T-helper 2 cell treated with Interferon-gamma antibody and Interleukin-4, amounts not matched to agents 100 ng/mL and 5 ng/mL, for 36 hours (primary cell): ENCODE results near the gene UBE2S. TPM values are rescaled to one million over a fixed set of nuclear protein-coding genes. Genes with fewer than 3 reads are reported as not detected.
"Not testable (repeated sequence)": the region's sequence is repeated elsewhere in the genome, so short reads cannot be mapped to it uniquely, and the experiment has no call there.

ENCODE experiments used
- intact Hi-C: fragments of 100-400 bp; cut with micrococcal nuclease; formaldehyde crosslinking; loops from one replicate; pipeline ENCODE4 v1.15.1; 2023
- total RNA-seq: library from RNA; stranded (reverse); gene quantifications from 2 replicates; pipeline ENCODE4 v1.2.3, GENCODE V29; 2022

Gene UBE2S
- total RNA-seq, 1 donor from 2014 or later, result 217 TPM

- intact Hi-C loops, result loop anchor here (1.0 to 5.0 kb wide), 8 partner anchors 23 to 291 kb away; partner anchors contain the start of genes HSPBP1, KMT5C, PPP1R12C and PPP6R1
These were observed 378 bp upstream of the UBE2S start for GRCh38 chr19:55407800-55408532.

- intact Hi-C loops, result loop anchor here (1.0 to 5.0 kb wide), 3 partner anchors 22 to 290 kb away; partner anchors contain the start of genes PPP1R12C and RPL28
These were observed 600 bp downstream of the UBE2S start for GRCh38 chr19:55406826-55407549.

- intact Hi-C loops, result loop anchor here (5.0 kb wide), 2 partner anchors 104 to 289 kb away; partner anchors contain the start of gene PPP1R12C
These were observed 1.3 kb downstream of the UBE2S start for GRCh38 chr19:55406091-55406825.

GRCh38 chr19:55405638-55406037, 1.9 kb downstream of the UBE2S start:
- intact Hi-C loops, result loop anchor here (5.0 kb wide), 2 partner anchors 103 to 288 kb away; partner anchors contain the start of gene PPP1R12C

- intact Hi-C loops, result no loop called here
These were observed 5.1 kb downstream of the UBE2S start for GRCh38 chr19:55402509-55402908.

- intact Hi-C loops, result not testable (repeated sequence)
These were observed 6.2 kb downstream of the UBE2S start for GRCh38 chr19:55401390-55401789.

- intact Hi-C loops, result no loop called here
These were observed 7.1 kb downstream of the UBE2S start for GRCh38 chr19:55400281-55401087.

- intact Hi-C loops, result no loop called here
These were observed 9.2 kb downstream of the UBE2S start for GRCh38 chr19:55398200-55398925.

- intact Hi-C loops, result no loop called here
These were observed 14.5 kb downstream of the UBE2S start for GRCh38 chr19:55392820-55393761.

- intact Hi-C loops, result no loop called here
These were observed 15.6 kb downstream of the UBE2S start for GRCh38 chr19:55391702-55392615.

- intact Hi-C loops, result no loop called here
These were observed 16.4 kb downstream of the UBE2S start for GRCh38 chr19:55391191-55391670.

GRCh38 chr19:55390461-55390880, 17.1 kb downstream of the UBE2S start:
- intact Hi-C loops, result no loop called here

GRCh38 chr19:55389386-55390317, 17.9 kb downstream of the UBE2S start:
- intact Hi-C loops, result loop anchor here (5.0 to 10.0 kb wide), 2 partner anchors 73 to 245 kb away; partner anchors contain the start of genes C19orf85 and ISOC2

GRCh38 chr19:55387736-55388497, 19.7 kb downstream of the UBE2S start:
- intact Hi-C loops, result loop anchor here (5.0 to 10.0 kb wide), 2 partner anchors 74 to 247 kb away; partner anchors contain the start of genes C19orf85 and ISOC2

GRCh38 chr19:55386493-55386971, 21.1 kb downstream of the UBE2S start:
- intact Hi-C loops, result loop anchor here (5.0 to 10.0 kb wide), 2 partner anchors 76 to 248 kb away; partner anchors contain the start of genes C19orf85 and ISOC2
